Effector memory CD8-positive, alpha-beta T cell (primary cell): ENCODE results near the gene SEMA3G.
A peak's percentile ranks its signal among the peaks of the same experiment; 100 is the strongest.

Source experiments
- ATAC-seq: fragments of 150-1000 bp; cut with Tn5 transposase; replicated peaks from 2 replicates; pipeline ENCODE4 v1.10.0; 2021; ENCODE audit warnings: mild to moderate bottlenecking, moderate library complexity
- DNase-seq, 3 experiments: peaks; one replicate each; pipeline ENCODE4 v3.0.0; 2021
- H3K27ac Mint-ChIP-seq, 2 donors: one replicate each; pipeline ENCODE4 v1.8.0; 2022; ENCODE audit warnings: mild to moderate bottlenecking in 2 of 2, mixed read lengths in 2 of 2, moderate library complexity in 2 of 2
- H3K27me3 Mint-ChIP-seq, 2 donors: one replicate each; pipeline ENCODE4 v1.8.0; 2022; ENCODE audit warnings: mixed read lengths in 2 of 2
- H3K36me3 Mint-ChIP-seq: one replicate; pipeline ENCODE4 v1.8.0; 2022; ENCODE audit warnings: mild to moderate bottlenecking, moderate library complexity, mixed read lengths; ENCODE audit not compliant: insufficient read depth
- H3K4me1 Mint-ChIP-seq, 2 donors: one replicate each; pipeline ENCODE4 v1.8.0; 2022; ENCODE audit warnings: low read depth in 2 of 2, mixed read lengths in 2 of 2
- H3K4me3 Mint-ChIP-seq, 2 donors: one replicate each; pipeline ENCODE4 v1.8.0; 2022; ENCODE audit warnings: mild to moderate bottlenecking in 2 of 2, mixed read lengths in 2 of 2, moderate library complexity in 2 of 2
- H3K9me3 Mint-ChIP-seq, 2 donors: one replicate each; pipeline ENCODE4 v1.8.0; 2022; ENCODE audit warnings: mixed read lengths in 2 of 2

Gene SEMA3G

DNA sequence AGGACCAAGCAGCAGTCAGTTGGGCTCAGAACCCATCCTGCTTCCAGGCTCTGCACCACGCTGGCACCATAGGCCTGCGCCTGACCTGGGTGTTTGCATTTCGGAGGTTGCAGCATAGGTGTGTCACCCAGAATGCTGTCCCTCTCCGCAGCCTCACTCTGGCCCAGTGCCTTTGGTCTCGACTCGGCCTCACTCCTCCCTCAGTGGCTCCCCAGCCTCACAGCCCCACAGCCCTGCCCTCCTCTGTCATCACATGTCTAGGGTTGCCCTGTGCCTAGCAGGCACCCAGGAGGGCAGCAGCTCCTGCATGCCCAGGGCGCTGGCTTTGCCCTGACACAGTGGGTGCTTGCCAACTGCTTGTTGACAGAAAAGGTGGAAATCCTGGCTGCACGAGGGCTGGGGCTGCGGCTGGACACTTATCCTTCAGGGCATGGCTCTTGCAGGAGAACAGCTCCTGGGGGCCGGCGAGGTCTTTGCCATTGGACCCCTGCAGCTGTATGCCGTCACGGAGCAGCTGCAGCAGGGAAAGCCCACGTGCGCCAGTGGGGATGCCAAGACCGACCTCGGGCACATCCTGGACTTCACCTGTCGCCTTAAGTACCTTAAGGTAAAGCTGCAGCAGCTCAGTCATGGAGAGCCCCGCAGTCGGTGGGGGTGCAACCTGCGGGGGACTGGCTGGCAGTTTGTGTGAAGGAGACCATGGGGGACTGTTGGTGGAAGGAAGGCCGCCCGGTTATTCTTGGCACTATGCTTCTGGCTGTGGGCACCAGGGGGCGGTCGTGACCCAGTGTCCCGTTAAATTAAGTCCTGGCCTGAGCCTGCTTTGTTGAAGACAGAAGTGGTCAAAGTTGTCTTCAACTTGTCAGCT, 26.7 kb upstream of the SEMA3G start:
- H3K4me3 Mint-ChIP-seq, result no peak overlapping the region
- peaks cover 69% of the 10 kb centered on the region for H3K36me3 Mint-ChIP-seq
- H3K27ac Mint-ChIP-seq, result peak overlapping the region in 1 of 2 donors; percentile 32
- no peaks in the 10 kb centered on the region for H3K27me3 Mint-ChIP-seq
- ATAC-seq (no peak), DNase-seq (no peak)
- H3K9me3 Mint-ChIP-seq, result no peaks in the 10 kb centered on the region
- H3K4me1 Mint-ChIP-seq, result peaks cover 0 to 11% of the 10 kb centered on the region in 2 donors

DNA sequence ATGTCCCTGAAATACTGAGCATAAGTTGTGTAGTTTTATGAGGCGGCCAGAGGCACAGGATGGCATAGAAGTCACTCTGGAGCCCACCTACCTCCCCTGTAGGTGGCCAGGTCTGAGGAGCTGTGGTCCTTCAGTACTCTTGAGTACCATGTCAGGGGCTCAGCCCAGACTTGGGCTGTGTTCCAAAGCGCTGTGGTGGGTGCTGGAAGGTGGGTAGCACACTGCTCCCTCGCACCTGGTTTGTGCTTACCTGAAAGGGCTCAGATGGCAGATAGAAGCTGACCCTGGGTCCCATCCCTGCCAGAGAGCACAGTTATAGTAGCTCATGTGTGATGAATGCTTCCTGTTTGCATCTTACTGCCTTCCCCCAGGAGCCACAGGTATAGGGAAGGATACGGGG, 26.0 kb upstream of the SEMA3G start:
- Mint-ChIP-seq H3K9me3 (no peaks in the 10 kb centered on the region), H3K4me1 (peaks cover 0 to 12% of the 10 kb centered on the region in 2 donors), H3K27me3 (no peaks in the 10 kb centered on the region), H3K36me3 (peaks cover 71% of the 10 kb centered on the region), H3K27ac (no peak overlapping the region), H3K4me3 (no peak overlapping the region)
- ATAC-seq (no peak), DNase-seq (no peak)

DNA sequence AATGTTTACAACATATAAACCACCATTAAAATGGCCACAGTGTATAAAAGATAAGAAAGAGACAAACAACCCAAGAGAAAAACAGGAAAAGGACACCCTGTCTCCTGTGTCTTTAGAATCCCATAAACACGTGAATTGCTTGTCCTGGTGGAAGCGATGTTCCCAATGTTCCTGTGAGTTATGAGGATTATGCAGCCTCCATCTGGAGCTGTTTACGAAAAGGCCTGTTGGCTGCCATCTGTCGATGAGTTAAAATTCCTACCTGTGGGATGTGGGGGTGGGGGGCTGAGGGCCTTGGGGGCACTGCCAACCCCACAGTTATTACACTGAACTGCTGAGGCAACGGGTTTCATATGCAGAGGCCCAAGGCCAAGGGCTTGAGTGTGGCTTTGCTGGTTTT, 24.1 kb upstream of the SEMA3G start:
- H3K27ac Mint-ChIP-seq, result no peak overlapping the region
- no peaks in the 10 kb centered on the region for H3K9me3 Mint-ChIP-seq
- H3K27me3 Mint-ChIP-seq, result no peaks in the 10 kb centered on the region
- no peak for DNase-seq
- no peak overlapping the region for H3K4me3 Mint-ChIP-seq
- peaks cover 62% of the 10 kb centered on the region for H3K36me3 Mint-ChIP-seq
- peaks cover 1 to 17% of the 10 kb centered on the region in 2 donors for H3K4me1 Mint-ChIP-seq
- no peak for ATAC-seq

DNA sequence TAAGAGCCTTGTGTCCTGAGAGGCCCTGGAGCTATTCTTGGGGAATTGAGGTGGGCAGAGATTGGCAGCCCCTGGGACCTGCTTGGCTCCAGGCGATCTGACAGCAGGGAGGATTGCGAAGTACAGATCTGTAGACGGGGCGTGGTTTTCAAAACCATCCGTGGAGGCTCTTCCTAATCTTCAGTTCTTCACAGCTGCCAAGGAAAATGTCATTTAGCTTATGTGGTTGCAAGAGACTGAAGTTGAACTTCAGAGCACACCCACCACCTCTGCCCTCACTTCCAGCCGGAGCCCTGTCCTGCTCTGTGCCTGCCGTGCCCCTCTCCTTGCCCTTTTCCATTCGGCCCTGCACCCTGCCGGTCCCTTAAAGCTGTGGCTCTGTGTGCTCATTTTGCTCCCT, 23.4 kb upstream of the SEMA3G start:
- Mint-ChIP-seq H3K9me3 (no peaks in the 10 kb centered on the region), H3K27me3 (no peaks in the 10 kb centered on the region), H3K4me1 (peaks cover 1 to 18% of the 10 kb centered on the region in 2 donors), H3K4me3 (no peak overlapping the region), H3K27ac (peak overlapping the region in 1 of 2 donors; percentile 32), H3K36me3 (peaks cover 60% of the 10 kb centered on the region)
- DNase-seq (no peak), ATAC-seq (no peak)

DNA sequence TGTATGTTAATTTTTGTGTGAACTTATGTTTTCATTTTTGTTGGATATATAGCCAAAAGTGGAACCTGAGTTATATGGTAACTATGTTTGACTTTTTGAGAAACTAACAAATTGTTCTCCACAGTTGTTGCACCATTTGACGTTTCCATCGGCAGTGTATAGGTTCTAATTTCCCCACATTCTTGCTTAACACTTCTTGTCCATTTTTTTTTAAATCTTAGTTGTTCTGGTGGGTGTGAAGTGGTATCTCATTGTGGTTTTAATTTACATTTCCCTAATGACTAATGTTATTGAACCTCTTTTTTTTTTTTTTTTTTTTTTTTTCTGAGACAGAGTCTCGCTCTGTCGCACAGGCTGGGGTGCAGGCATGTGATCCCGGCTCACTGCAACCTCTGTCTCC, 18.5 kb upstream of the SEMA3G start:
- DNase-seq, result no peak
- Mint-ChIP-seq H3K4me1 (peaks cover 6 to 30% of the 10 kb centered on the region in 2 donors), H3K27ac (no peak overlapping the region), H3K4me3 (peak overlapping the region in 1 of 2 donors; percentile 13), H3K9me3 (no peaks in the 10 kb centered on the region), H3K27me3 (no peaks in the 10 kb centered on the region), H3K36me3 (peaks cover 62% of the 10 kb centered on the region)
- peak; percentile 70 for ATAC-seq

DNA sequence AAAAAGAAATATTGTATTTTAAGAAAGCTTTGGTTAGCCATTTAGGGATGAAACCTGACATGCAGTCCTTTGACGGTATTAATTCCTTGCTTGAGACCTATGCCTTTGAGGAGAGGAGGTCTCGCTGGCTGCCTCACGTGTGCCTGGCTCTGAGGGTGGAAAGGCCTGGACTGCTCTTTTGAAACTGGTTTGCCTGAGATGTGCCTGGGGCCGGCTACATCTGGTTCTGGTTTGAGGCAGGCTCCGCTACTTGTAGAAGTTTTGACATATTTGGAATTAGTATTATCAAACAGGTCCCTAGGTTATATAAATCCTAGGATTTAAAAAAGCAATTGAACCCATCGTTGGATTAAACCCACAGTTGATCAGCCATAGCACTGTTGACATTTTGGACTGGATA, 17.0 kb upstream of the SEMA3G start:
- DNase-seq (no peak), ATAC-seq (no peak)
- Mint-ChIP-seq H3K9me3 (no peaks in the 10 kb centered on the region), H3K27me3 (no peaks in the 10 kb centered on the region), H3K4me3 (no peak overlapping the region), H3K36me3 (peaks cover 59% of the 10 kb centered on the region), H3K4me1 (peaks cover 13 to 43% of the 10 kb centered on the region in 2 donors), H3K27ac (no peak overlapping the region)

DNA sequence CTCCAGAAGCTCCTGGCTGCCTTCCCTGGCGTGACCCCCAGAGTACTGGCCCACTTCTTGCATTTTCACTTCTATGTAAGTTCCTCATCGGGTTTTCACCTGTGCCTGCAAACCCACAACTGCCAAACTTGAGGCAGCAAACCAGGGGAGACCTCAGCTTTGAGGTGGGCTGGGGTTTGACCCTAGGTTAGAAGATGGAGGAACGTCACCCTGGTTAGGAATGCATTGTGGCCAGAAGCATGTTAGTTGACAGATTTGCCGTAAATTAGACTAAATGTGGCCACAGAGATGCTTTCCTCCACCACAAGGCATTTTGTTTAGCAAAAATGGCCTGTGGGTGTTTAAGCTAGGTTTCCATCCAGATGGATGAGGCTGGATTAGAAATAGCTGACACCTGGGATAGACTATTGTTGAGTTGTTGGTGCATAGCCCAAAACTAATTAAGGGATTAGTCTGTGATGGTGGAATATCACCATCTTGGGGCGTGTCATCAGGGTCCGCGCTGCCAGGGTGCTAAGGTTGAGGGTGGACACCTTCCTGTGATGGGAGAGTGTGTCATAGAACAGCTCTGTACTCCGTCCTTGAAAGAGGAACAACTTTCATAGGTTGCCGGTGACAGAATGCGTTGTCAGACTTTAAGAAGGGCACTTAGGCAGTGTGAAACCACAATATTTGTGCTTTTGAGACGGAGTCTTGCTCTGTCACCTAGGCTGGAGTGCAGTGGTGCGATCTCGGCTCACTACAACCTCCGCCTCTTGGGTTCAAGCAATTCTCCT, 14.1 kb upstream of the SEMA3G start:
- peaks cover 27 to 51% of the 10 kb centered on the region in 2 donors for H3K4me1 Mint-ChIP-seq

DNA sequence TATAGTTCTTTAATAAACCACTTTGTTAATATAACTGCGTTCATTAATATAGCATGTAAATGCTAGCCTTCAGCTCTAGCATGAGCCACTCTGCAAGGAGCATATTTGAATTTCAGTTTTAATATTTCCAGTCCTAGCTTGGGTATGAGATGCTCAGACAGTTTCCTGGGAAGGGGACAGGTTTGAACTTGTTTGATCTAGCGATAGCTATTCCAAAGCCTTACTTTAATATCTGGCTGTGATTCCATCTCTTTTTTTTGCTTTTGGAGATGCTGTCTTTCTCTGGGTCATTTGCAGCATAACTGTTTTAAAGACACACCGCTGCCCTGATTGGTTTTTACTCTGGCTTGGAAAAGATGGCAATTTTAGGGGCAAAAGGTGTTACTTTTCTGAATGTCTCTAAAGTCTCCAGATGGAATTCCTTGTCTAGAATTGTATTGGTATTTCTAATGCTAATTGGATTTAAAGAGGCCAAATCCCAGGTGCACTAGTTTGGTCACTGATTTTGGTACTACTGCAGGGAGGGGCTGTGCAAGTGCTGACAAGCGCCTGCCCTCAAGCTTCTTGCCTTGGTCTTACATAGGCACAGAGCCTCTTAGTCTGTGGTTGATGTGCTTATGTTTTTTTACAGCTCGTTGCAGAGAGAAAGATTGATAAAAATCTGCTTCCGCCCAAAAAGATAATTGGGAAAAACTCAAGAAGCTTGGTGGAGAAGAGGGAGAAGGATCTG, 13.3 kb upstream of the SEMA3G start:
- ATAC-seq, result no peak
- no peaks in the 10 kb centered on the region for H3K9me3 Mint-ChIP-seq
- DNase-seq, result no peak
- H3K27me3 Mint-ChIP-seq, result no peaks in the 10 kb centered on the region
- H3K4me1 Mint-ChIP-seq, result peaks cover 31 to 48% of the 10 kb centered on the region in 2 donors
- no peak overlapping the region for H3K4me3 Mint-ChIP-seq
- peak overlapping the region in 1 of 2 donors; percentile 83 for H3K27ac Mint-ChIP-seq
- H3K36me3 Mint-ChIP-seq, result peaks cover 51% of the 10 kb centered on the region

More for the DNA sequence above, 14.1 kb upstream of the SEMA3G start:
- no peaks in the 10 kb centered on the region for H3K9me3 Mint-ChIP-seq
- peak; percentile 20 for ATAC-seq
- no peaks in the 10 kb centered on the region for H3K27me3 Mint-ChIP-seq
- H3K27ac Mint-ChIP-seq, result peak overlapping the region; percentile 46 to 83
- peaks cover 57% of the 10 kb centered on the region for H3K36me3 Mint-ChIP-seq
- no peak for DNase-seq
- no peak overlapping the region for H3K4me3 Mint-ChIP-seq

DNA sequence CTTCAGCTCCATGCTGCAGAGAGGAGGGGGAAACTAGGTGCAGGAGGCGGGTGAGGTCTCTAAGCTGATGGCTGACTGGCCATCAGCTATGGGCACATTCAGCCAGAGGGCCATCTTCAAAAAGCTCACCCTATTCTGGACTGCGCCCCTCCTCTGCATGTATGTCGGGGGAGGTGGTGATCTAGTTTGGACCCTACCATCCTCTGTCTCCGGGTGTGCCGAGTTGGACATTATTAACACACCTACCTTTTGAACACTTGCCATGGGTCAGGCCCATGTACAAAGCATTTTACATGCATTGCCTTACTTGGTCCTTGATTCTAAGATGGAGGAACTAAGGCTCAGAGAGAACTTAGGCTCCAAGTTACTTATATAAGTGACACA, 11.9 kb upstream of the SEMA3G start:
- Mint-ChIP-seq H3K4me3 (peak overlapping the region; percentile 90 to 94), H3K27ac (peak overlapping the region; percentile 94 to 99), H3K27me3 (no peaks in the 10 kb centered on the region), H3K36me3 (peaks cover 45% of the 10 kb centered on the region), H3K9me3 (no peaks in the 10 kb centered on the region), H3K4me1 (peaks cover 27 to 44% of the 10 kb centered on the region in 2 donors)
- ATAC-seq (no peak), DNase-seq (no peak)

DNA sequence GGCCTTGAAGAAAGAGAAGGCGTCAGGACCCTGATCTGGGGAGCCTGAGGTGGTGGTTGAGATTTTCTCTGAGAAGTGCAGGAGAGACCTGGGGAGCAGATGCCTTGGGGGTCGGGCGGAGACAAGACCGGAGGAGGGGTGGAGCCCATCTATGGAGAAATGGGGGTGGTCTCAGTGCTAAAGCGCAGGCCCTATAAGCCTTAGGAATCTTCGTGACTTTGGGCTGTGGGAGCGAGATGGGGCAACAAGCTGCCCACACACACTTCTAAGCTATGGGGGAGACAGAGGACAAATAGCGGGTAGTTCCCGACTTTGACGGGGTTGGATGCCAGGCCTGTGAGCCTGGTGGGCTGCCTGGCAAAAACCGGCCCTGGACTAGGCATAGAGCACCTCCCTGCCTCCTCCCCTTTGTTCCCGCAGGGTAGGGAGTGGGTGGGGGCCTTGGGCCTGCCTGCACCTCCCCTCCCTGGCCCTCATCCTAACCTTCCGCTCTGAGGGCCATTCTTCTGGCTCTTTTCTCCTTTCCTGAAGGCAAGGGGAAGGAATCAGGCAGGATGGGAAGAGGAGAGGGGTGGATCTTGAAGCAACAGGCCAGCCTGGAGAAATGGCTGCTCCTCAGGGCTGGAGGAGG, 11.4 kb upstream of the SEMA3G start:
- Mint-ChIP-seq H3K4me1 (peaks cover 27 to 44% of the 10 kb centered on the region in 2 donors), H3K27me3 (no peaks in the 10 kb centered on the region), H3K36me3 (peaks cover 41% of the 10 kb centered on the region), H3K4me3 (peak overlapping the region; percentile 90 to 94), H3K27ac (peak overlapping the region; percentile 94 to 99), H3K9me3 (no peaks in the 10 kb centered on the region)
- no peak for ATAC-seq
- no peak for DNase-seq

DNA sequence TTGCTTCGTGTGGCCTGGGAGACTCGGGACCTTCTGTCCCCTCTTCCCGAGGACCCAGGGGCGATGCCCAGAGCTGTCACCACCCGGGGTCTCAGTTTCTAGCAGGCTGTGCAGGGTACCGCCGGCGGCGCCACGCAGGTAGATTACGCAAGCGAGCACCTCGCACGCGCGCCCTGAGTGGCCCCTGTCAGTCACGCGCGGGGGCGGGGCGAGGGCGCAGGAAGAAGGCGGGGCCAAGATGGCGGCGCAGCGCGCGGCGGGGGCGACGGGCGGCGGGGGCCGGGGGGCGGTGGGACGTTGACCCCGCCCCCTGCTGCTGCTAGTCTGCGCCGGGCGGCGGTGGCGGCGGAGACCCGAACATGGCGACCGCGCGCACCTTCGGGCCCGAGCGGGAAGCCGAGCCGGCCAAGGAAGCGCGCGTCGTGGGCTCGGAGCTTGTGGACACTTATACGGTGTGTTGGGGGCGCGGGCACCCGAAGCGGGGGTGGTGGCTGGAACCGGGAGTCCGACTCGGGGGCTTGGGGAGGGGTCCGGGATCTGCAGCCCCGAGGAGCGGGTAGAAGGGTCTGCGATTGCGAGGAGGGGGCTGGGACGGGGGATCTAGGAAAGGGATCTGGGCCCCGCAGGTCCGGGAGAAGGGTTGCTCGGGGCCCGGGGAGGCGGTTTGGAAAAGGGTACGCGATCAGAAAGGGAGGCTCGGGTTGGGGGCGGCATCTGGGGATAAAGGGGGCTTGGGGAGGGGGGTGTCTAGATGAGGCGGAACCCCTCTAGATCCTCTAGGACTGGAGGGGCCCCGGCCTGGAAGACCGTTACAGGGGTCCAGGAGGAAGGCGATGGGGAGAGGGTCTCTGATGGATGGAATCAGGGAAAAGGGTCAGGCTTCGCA, 10.6 kb upstream of the SEMA3G start, which contains the start of gene NISCH:
Gene NISCH (plus strand): TSS at position 322 of the 886 bp plus-strand sequence. CDS start 38 bp downstream, at position 360.
- peak; percentile 91 for ATAC-seq
- H3K27ac Mint-ChIP-seq, result peak within 1 kb of the TSS; percentile 94 to 99
- no peaks in the 10 kb centered on the region for H3K27me3 Mint-ChIP-seq
- peak within 1 kb of the TSS; percentile 90 to 94 for H3K4me3 Mint-ChIP-seq
- peak; percentile 98 to 99 (median 98) for DNase-seq
- peaks cover 33% of the 10 kb centered on the region for H3K36me3 Mint-ChIP-seq
- H3K4me1 Mint-ChIP-seq, result peaks cover 27 to 41% of the 10 kb centered on the region in 2 donors
- H3K9me3 Mint-ChIP-seq, result no peaks in the 10 kb centered on the region

DNA sequence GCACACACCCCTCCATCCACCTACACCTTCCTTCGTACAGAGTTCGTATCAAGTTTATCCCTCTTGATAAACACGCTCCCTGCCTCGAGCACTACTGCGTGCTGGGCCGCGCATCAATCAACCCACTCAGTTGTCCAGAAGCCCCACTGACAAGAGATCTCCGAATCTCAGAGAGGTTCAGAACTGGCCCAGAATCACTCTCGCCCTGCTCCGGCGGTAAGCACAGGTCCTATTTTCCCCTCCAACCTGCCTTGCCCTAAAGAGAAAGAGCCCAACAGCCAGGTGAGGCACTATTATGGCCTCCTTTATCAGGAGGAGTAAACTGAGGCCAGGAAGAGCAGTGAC, 10.0 kb upstream of the SEMA3G start:
- Mint-ChIP-seq H3K4me1 (peaks cover 27 to 41% of the 10 kb centered on the region in 2 donors), H3K4me3 (peak overlapping the region; percentile 90 to 94), H3K27ac (peak overlapping the region; percentile 94 to 99), H3K27me3 (no peaks in the 10 kb centered on the region), H3K36me3 (peaks cover 27% of the 10 kb centered on the region), H3K9me3 (no peaks in the 10 kb centered on the region)
- DNase-seq (no peak), ATAC-seq (peak; percentile 23)
